Neural crest cell (in vitro differentiated cells): ENCODE data around the gene DEPDC4. TPM values are rescaled to one million over a fixed set of nuclear protein-coding genes. Genes with fewer than 3 reads are reported as not detected.

Source experiments
- DNase-seq: peaks from one replicate; pipeline ENCODE4 v3.0.0; 2021; ENCODE audit warnings: low read depth, mixed read lengths, low spot score
- H3K27ac Mint-ChIP-seq: one replicate; pipeline ENCODE4 v1.8.0; 2021; ENCODE audit warnings: mild to moderate bottlenecking, mixed read lengths; ENCODE audit not compliant: unreplicated experiment
- H3K27me3 Mint-ChIP-seq: 2 replicates; pipeline ENCODE4 v1.8.0; 2021; ENCODE audit warnings: low read depth, mild to moderate bottlenecking, mixed read lengths
- H3K36me3 Mint-ChIP-seq: 2 replicates; pipeline ENCODE4 v1.8.0; 2021; ENCODE audit warnings: low read depth, mild to moderate bottlenecking, mixed read lengths
- H3K4me1 Mint-ChIP-seq: 2 replicates; pipeline ENCODE4 v1.8.0; 2021; ENCODE audit warnings: mixed read lengths
- H3K4me3 Mint-ChIP-seq: one replicate; pipeline ENCODE4 v1.8.0; 2021; ENCODE audit warnings: mild to moderate bottlenecking, mixed read lengths
- H3K9me3 Mint-ChIP-seq: 2 replicates; pipeline ENCODE4 v1.8.0; 2021; ENCODE audit warnings: mixed read lengths
- CTCF ChIP-seq: fragments of 200-600 bp; sonication (generic); conservative IDR thresholded peaks from 2 replicates; pipeline ENCODE4 v1.5.0; 2021; ENCODE audit warnings: antibody characterized with exemption, mild to moderate bottlenecking
- total RNA-seq: library from RNA; stranded (reverse); gene quantifications from 2 replicates; pipeline ENCODE4 v1.2.1, GENCODE V29; 2021

DEPDC4 gene
- total RNA-seq, 1 donor from 2014 or later: 4.1 TPM

- H3K27ac Mint-ChIP-seq: no peak overlapping the region
- H3K4me1 Mint-ChIP-seq: no peaks in the 10 kb centered on the region
- H3K36me3 Mint-ChIP-seq: peaks cover 6% of the 10 kb centered on the region
- H3K27me3 Mint-ChIP-seq: no peaks in the 10 kb centered on the region
- no peak for TF ChIP-seq CTCF
- H3K9me3 Mint-ChIP-seq: no peaks in the 10 kb centered on the region
- no peak for DNase-seq
- no peak overlapping the region for H3K4me3 Mint-ChIP-seq
Measured at GRCh38 chr12:100208834-100209233, 58.0 kb downstream of the DEPDC4 start.

DNA sequence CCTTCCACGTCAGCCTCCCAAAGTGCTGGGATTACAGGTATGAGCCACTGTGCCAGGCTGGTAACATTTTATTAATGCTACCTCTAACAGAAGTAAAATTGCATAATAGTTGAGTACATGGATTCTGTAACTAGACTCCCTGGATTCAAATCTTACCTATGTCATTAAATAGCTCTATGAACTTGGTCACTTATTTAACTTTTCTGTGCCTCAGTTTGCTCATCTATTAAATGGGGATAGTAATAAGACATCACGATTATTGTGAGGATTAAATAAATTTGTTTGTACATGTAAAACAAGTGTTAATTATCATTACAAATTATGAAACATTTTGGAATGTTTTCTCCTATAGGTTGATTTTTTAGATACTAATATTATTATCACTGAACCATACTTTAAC, 59.6 kb downstream of the DEPDC4 start:
- Mint-ChIP-seq H3K4me3 (no peak overlapping the region), H3K36me3 (peaks cover 6% of the 10 kb centered on the region), H3K27ac (no peak overlapping the region), H3K27me3 (no peaks in the 10 kb centered on the region), H3K9me3 (no peaks in the 10 kb centered on the region), H3K4me1 (peaks cover 3% of the 10 kb centered on the region)
- no peak for DNase-seq
- no peak for TF ChIP-seq CTCF

DNA sequence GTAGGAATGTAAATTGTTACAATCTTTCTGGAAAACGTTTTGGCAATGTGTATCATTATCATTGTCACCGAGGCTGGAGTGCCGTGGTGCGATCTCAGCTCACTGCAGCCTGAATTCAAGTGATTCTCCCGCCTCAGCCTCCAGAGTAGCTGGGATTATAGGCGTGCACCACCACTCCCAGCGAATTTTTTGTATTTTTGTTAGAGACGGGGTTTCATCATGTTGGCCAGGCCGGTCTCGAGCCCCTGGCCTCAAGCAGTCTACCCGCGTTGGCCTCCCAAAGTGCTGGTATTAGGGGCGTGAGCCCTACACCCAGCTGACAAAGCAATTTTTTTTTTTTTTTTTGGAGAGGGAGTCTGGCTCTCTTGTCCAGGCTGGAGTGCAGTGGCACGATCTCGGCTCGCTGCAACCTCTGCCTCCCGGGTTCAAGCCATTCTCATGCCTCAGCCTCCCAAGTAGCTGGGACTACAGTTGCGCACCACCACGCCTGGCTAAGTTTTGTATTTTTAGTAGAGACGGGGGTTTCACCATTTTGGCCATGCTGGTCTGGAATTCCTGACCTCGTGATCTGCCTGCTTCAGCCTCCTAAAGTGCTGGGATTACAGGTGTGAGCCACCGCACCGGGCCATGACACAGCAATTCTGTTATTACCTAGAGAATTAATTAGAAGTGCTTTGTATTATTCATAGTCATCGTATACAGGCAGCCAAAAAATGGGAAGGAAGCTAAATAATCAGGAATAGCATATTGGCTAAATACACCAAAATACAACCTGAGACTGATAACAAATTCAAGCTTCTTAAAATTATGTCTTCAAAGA, 65.1 kb downstream of the DEPDC4 start:
- Mint-ChIP-seq H3K36me3 (no peaks in the 10 kb centered on the region), H3K4me1 (peaks cover 21% of the 10 kb centered on the region), H3K27ac (no peak overlapping the region), H3K4me3 (peak overlapping the region; percentile 98), H3K9me3 (no peaks in the 10 kb centered on the region), H3K27me3 (peaks cover 8% of the 10 kb centered on the region)
- no peak for DNase-seq
- TF ChIP-seq CTCF: no peak

DNA sequence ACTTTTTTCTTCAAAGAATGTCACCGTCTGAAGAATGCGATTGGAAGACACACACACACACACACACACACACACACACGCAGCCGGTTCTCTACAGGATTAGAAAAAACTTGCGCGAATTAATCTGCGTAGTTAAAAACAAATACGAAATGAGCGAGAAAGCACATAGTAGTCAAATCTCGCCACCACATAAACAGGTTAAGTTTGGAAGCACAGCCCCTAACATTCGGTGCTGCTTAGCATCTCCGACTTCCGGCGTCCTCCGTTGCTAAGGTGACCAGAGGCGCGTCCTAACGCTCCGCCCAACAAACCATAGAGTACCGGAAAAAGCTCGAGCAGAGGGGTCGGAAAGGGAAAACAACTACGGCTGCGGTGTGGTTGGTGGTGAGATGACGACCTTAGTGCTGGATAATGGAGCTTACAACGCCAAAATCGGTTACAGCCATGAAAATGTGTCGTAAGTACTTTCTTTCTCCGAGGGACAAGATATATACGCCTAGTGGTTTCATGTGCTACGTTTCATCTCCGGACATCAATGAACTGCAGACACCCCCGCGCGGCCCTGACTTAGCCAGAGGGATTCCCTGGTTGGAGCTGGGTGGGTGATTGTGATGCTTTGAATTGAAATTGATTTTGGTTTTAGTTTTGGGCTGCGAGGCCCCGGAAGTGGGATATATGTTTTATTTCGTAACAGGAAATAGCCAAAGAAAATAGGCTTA, 66.3 kb downstream of the DEPDC4 start, which contains the start of gene ACTR6:
ACTR6 (plus strand) TSS at position 353 of the 719 bp plus-strand sequence; CDS start at position 390, 37 bp downstream.
- Mint-ChIP-seq H3K27ac (peak within 1 kb of the TSS; percentile 91), H3K4me1 (peaks cover 21% of the 10 kb centered on the region), H3K36me3 (no peaks in the 10 kb centered on the region), H3K9me3 (no peaks in the 10 kb centered on the region), H3K27me3 (peaks cover 8% of the 10 kb centered on the region), H3K4me3 (peak within 1 kb of the TSS; percentile 98)
- DNase-seq: peak; percentile 86
- TF ChIP-seq CTCF: peak; percentile 29

DNA sequence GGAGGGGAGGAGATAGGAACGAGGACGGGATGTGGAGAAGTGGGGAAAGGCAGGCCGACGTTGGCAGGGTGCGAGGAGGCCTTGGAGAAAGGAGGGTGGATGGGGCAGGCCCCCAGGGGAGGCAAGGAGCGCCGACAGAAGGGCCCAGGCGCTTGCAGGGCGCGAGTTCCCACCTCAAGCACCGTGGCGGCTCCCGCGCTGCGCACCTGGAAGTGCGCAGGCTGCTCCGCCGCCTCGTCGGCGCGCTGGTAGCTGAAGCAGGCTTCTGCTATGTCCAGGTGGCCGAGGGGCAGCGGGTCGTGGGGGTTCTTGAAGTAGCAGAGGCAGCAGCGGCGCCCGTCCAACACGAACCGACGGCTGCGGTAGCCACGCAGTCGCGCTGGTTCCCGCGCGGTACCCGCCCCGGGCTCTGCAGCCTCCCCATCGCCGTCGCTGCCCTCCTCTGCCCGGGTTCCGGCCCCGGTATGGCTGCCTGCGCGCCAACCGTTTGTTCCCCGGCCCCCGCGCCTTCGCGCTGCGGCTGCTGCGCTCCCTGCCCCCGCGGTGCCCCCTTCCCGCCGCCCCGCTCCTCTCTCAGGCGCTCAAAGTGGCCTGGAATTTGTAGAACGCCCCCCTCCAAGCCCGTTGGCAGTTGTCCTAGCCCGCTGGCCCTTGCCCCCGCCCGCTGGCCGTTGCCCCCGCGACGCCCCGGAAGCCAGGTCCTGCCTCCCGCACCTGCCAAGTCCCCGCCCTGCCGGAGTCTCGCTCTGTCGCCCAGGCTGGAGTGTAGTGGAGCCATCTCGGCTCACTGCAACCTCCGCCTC, 67.3 kb downstream of the DEPDC4 start:
- Mint-ChIP-seq H3K9me3 (no peaks in the 10 kb centered on the region), H3K27me3 (peaks cover 8% of the 10 kb centered on the region), H3K27ac (no peak overlapping the region), H3K4me3 (peak overlapping the region; percentile 98), H3K4me1 (peaks cover 21% of the 10 kb centered on the region), H3K36me3 (no peaks in the 10 kb centered on the region)
- peak; percentile 29 for DNase-seq
- no peak for TF ChIP-seq CTCF
